SU-DHL-6 (cell line): Measurements from ENCODE around the gene MBNL1.

Experiments
- H2AFZ ChIP-seq: fragments of 200-600 bp; sonication (generic); 2 replicates; pipeline ENCODE4 v1.6.1; 2014; ENCODE audit warnings: low read depth, mild to moderate bottlenecking, moderate library complexity, mixed read lengths, antibody characterized with exemption, low read length; ENCODE audit not compliant: severe bottlenecking
- H3F3A ChIP-seq: fragments of 200-600 bp; shearing (Covaris generic); 2 replicates; pipeline ENCODE4 v1.6.0; 2016; ENCODE audit warnings: antibody characterized with exemption, mild to moderate bottlenecking; ENCODE audit not compliant: insufficient read depth
- H3K27ac ChIP-seq: fragments of 200-600 bp; sonication (generic); 2 replicates; pipeline ENCODE4 v1.5.1; 2016; ENCODE audit warnings: low read depth, mild to moderate bottlenecking, low read length, moderate library complexity, mixed read lengths
- H3K27me3 ChIP-seq: fragments of 200-600 bp; sonication (generic), shearing (Covaris generic); 2 replicates; pipeline ENCODE4 v1.6.0; 2014; ENCODE audit warnings: mild to moderate bottlenecking, low read length
- H3K36me3 ChIP-seq: fragments of 200-600 bp; sonication (generic); 2 replicates; pipeline ENCODE4 v1.6.1; 2014; ENCODE audit warnings: mild to moderate bottlenecking, low read length, mixed read lengths
- H3K4me2 ChIP-seq: fragments of 300-600, 200-600 bp; shearing (Covaris generic), sonication (generic); 2 replicates; pipeline ENCODE4 v1.6.0; 2014; ENCODE audit warnings: low read length, low read depth, mild to moderate bottlenecking; ENCODE audit not compliant: poor library complexity, severe bottlenecking
- H3K4me3 ChIP-seq: fragments of 200-600 bp; sonication (generic); 2 replicates; pipeline ENCODE4 v1.5.1; 2014; ENCODE audit warnings: antibody characterized with exemption, low read length, mild to moderate bottlenecking, mixed read lengths; ENCODE audit not compliant: insufficient read depth, poor library complexity, severe bottlenecking
- H3K79me2 ChIP-seq: fragments of 200-600 bp; sonication (generic); 2 replicates; pipeline ENCODE4 v1.6.1; 2014; ENCODE audit warnings: mild to moderate bottlenecking, low read length, moderate library complexity; ENCODE audit not compliant: insufficient read depth
- H3K9ac ChIP-seq: fragments of 200-600 bp; sonication (generic); 2 replicates; pipeline ENCODE4 v1.7.0; 2014; ENCODE audit warnings: mild to moderate bottlenecking, low read length
- H3K9me2 ChIP-seq: fragments of 200-600 bp; sonication (generic); replicated peaks from 2 replicates; pipeline ENCODE4 v1.6.1; 2014; ENCODE audit warnings: low read length; ENCODE audit not compliant: insufficient read depth
- H3K9me3 ChIP-seq: fragments of 200-600 bp; sonication (generic); 2 replicates; pipeline ENCODE4 v1.6.1; 2014; ENCODE audit warnings: low read length, mixed read lengths; ENCODE audit not compliant: insufficient read depth
- H4K20me1 ChIP-seq: fragments of 200-600 bp; sonication (generic); 2 replicates; pipeline ENCODE4 v1.6.1; 2014; ENCODE audit warnings: low read depth, mild to moderate bottlenecking, antibody characterized with exemption, low read length, moderate library complexity, mixed read lengths
- EZH2phosphoT487 ChIP-seq: fragments of 200-600 bp; sonication (generic), shearing (Covaris generic); conservative IDR thresholded peaks from 2 replicates; pipeline ENCODE4 v1.6.1; 2018; ENCODE audit warnings: mild to moderate bottlenecking, antibody characterized with exemption, low read length, moderate library complexity, mixed read lengths
- TF ChIP-seq, protein P1 (sequence below): fragments of 200-600 bp; sonication (generic); IDR thresholded peaks from one replicate; pipeline ENCODE4 v1.5.1; 2017; ENCODE audit warnings: antibody characterized with exemption, mild to moderate bottlenecking, low read length, moderate library complexity; ENCODE audit not compliant: insufficient read depth, poor library complexity, severe bottlenecking

MBNL1 gene

DNA sequence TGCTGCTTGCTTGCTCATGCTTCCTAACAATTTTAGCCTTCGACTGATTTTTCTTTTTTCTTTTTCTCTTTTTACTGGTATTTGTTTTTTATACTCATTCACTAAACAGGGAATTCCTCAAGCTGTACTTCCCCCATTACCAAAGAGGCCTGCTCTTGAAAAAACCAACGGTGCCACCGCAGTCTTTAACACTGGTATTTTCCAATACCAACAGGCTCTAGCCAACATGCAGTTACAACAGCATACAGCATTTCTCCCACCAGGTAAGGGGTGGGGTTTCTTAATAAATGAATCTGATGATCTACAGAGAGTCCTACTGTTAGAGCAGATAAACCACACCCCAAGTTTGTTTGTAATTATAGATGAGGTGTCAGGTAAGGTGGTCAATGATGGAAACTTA is 178.8 kb downstream of the MBNL1 start:
- Histone ChIP-seq H3K27me3 (no peaks in the 10 kb centered on the region), H3F3A (peaks cover 31% of the 10 kb centered on the region), H2AFZ (no peak overlapping the region), H3K9me2 (no peaks in the 10 kb centered on the region), H3K9me3 (no peaks in the 10 kb centered on the region), H3K4me3 (no peak overlapping the region), H3K4me2 (no peak overlapping the region), H3K36me3 (peaks cover 61% of the 10 kb centered on the region), H3K9ac (no peak overlapping the region), H4K20me1 (peaks cover 22% of the 10 kb centered on the region), H3K27ac (no peak overlapping the region), H3K79me2 (peaks cover 67% of the 10 kb centered on the region)
- TF ChIP-seq, protein P1, sequence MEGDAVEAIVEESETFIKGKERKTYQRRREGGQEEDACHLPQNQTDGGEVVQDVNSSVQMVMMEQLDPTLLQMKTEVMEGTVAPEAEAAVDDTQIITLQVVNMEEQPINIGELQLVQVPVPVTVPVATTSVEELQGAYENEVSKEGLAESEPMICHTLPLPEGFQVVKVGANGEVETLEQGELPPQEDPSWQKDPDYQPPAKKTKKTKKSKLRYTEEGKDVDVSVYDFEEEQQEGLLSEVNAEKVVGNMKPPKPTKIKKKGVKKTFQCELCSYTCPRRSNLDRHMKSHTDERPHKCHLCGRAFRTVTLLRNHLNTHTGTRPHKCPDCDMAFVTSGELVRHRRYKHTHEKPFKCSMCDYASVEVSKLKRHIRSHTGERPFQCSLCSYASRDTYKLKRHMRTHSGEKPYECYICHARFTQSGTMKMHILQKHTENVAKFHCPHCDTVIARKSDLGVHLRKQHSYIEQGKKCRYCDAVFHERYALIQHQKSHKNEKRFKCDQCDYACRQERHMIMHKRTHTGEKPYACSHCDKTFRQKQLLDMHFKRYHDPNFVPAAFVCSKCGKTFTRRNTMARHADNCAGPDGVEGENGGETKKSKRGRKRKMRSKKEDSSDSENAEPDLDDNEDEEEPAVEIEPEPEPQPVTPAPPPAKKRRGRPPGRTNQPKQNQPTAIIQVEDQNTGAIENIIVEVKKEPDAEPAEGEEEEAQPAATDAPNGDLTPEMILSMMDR: no peak
- no peak for TF ChIP-seq EZH2phosphoT487

DNA sequence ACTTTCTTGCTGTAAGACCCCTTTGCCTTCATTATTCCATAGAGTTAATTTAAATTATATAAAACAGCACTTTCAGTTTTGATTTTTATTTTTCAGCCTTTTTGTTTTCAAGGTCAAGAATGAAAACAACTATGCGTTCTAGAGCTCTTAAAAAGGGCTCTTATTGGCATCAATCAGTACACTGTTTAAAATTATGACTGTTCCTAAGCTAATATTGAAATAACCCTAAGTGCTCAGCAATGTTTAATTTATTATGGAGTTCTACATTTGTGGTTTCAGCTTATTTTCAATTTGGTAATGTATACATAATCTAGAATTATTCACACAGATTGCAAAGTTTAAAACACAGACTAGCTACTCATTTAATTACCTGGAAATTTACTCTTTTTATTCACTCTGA is 179.4 kb downstream of the MBNL1 start:
- Histone ChIP-seq H3K4me3 (no peak overlapping the region), H3F3A (peaks cover 25% of the 10 kb centered on the region), H3K9ac (no peak overlapping the region), H2AFZ (no peak overlapping the region), H3K27me3 (no peaks in the 10 kb centered on the region), H3K9me3 (no peaks in the 10 kb centered on the region), H3K36me3 (peaks cover 64% of the 10 kb centered on the region), H3K4me2 (no peak overlapping the region), H3K9me2 (no peaks in the 10 kb centered on the region), H3K27ac (no peak overlapping the region), H4K20me1 (peaks cover 22% of the 10 kb centered on the region), H3K79me2 (peaks cover 64% of the 10 kb centered on the region)
- TF ChIP-seq, protein P1: no peak
- TF ChIP-seq EZH2phosphoT487: no peak

DNA sequence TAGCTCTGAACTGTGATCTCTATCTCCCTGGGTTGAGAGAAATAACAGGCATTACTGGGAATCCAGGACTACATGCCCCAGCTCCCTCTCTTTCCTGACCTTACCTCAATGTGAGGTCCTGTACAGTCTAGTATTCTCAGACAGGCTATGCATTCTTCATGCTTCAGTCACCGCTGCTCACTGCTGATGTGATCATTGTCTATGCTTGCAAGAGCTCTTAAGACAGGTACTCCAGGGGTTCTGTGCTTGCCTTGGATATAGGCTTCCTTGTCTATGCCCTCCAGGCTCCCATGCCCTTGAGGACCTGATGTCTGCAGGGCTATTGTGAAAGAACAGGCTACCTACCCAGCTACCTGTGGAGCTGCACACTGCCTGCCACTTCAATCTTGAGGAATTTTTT is 183.6 kb downstream of the MBNL1 start:
- no peaks in the 10 kb centered on the region for H3K9me3 ChIP-seq
- H3K4me3 ChIP-seq: no peak overlapping the region
- 0 out of 2 replicates have a peak, but pooled peaks cover 7% of the 10 kb centered on the region for H4K20me1 ChIP-seq
- H3K27ac ChIP-seq: no peak overlapping the region
- TF ChIP-seq, protein P1: no peak
- H3F3A ChIP-seq: peaks cover 19% of the 10 kb centered on the region
- H3K27me3 ChIP-seq: no peaks in the 10 kb centered on the region
- no peaks in the 10 kb centered on the region for H3K9me2 ChIP-seq
- no peak overlapping the region for H3K9ac ChIP-seq
- H3K4me2 ChIP-seq: no peak overlapping the region
- H3K79me2 ChIP-seq: peaks cover 31% of the 10 kb centered on the region; the same call in 1 of the 2 replicates
- no peak overlapping the region for H2AFZ ChIP-seq
- peaks cover 67% of the 10 kb centered on the region for H3K36me3 ChIP-seq
